ENCODE results near the gene FGR. TPM values are rescaled to one million over a fixed set of nuclear protein-coding genes. Genes with fewer than 3 reads are reported as not detected.

FGR gene
- total and polyA plus RNA-seq, 12 donors = 1.5 to 51.9 (median 9.6) TPM

DNA sequence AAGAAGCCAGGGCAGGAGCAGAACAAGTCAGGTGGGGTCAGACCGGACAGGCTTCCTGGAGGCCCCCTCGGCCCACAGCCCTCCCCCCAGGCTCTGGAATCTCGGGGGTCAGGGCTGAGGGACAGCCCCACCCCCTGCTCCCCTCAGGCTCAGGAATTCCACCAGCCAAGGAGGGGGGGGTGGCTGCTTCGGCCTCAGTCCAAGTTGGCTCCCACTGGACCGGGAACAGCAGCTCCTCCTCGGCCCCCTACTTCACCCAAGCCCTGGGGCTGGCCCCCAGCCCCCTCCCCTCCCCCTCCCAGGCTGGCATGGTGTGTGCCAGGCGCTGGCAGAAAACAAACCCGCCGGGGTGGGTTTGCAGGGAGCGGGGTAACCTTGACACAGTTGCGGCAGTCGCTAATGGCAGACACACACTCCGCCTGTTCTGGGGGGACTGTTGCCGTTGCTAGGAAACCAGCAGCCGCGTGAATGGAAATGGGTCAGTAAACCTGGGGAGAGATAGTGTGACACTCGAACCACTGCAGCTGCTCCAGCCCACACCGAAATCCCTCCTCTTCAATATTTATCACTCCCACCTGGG, 63.5 kb downstream of the FGR start:
- Histone ChIP-seq H3K27ac (peak overlapping the region; percentile 62 to 96 (median 90)), H3K36me3 (replicated peaks in 1 of 2) (no peaks in the 10 kb centered on the region), H3K9me3 (replicated peaks in 1 of 3) (no peaks in the 10 kb centered on the region), H3K4me1 (replicated peaks in 1 of 2) (peaks cover 83 to 94% of the 10 kb centered on the region in 2 donors), H3K4me3 (peak overlapping the region in 1 of 4 donors; percentile 18), H3K27me3 (no peaks in the 10 kb centered on the region)
- intact Hi-C loops (cut with DNase I) = no loop called here
- TF ChIP-seq, protein P1, sequence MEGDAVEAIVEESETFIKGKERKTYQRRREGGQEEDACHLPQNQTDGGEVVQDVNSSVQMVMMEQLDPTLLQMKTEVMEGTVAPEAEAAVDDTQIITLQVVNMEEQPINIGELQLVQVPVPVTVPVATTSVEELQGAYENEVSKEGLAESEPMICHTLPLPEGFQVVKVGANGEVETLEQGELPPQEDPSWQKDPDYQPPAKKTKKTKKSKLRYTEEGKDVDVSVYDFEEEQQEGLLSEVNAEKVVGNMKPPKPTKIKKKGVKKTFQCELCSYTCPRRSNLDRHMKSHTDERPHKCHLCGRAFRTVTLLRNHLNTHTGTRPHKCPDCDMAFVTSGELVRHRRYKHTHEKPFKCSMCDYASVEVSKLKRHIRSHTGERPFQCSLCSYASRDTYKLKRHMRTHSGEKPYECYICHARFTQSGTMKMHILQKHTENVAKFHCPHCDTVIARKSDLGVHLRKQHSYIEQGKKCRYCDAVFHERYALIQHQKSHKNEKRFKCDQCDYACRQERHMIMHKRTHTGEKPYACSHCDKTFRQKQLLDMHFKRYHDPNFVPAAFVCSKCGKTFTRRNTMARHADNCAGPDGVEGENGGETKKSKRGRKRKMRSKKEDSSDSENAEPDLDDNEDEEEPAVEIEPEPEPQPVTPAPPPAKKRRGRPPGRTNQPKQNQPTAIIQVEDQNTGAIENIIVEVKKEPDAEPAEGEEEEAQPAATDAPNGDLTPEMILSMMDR (IDR thresholded peaks at IDR 0.05) = no peak
- TF ChIP-seq POLR2A (IDR thresholded peaks at IDR 0.05) = no peak
- 15 to 37% (median 22%) methylated on average over 12 to 18 of the region's 18 CpGs for WGBS, 4 donors
- peak; percentile 71 to 87 (median 79) for DNase-seq

DNA sequence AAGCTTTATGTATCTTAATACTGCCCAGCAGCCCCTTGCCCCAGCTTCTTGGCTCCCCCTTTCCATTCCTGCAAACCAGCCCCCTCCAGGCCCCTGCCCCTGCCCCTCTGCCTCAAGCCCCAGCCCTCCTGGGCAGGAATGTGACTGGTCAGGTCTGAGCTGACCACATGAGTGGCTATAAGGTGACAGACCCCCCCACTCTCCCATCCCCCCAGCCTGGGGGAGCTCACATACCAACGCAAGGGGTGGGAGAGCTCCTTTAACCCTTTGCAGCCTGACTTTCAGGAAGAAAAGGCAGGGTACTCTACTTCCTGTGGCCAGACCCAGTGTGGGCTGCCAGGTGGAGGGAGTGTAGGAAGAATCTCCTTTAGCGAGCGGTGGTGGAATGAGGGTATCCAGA, 64.2 kb downstream of the FGR start:
- Histone ChIP-seq H3K4me3 (no peak overlapping the region), H3K36me3 (replicated peaks in 1 of 2) (no peaks in the 10 kb centered on the region), H3K27ac (peak overlapping the region; percentile 62 to 96 (median 90)), H3K27me3 (no peaks in the 10 kb centered on the region), H3K9me3 (replicated peaks in 1 of 3) (no peaks in the 10 kb centered on the region), H3K4me1 (replicated peaks in 1 of 2) (peaks cover 86 to 93% of the 10 kb centered on the region in 2 donors)
- no peak for TF ChIP-seq POLR2A (IDR thresholded peaks at IDR 0.05)
- TF ChIP-seq, protein P1 (IDR thresholded peaks at IDR 0.05) = no peak
- 36 to 76% (median 56%) methylated on average over 2 to 3 of the region's 3 CpGs for WGBS, 4 donors
- DNase-seq = peak in 1 of 7 donors; percentile 43
- intact Hi-C loops (cut with DNase I) = no loop called here

DNA sequence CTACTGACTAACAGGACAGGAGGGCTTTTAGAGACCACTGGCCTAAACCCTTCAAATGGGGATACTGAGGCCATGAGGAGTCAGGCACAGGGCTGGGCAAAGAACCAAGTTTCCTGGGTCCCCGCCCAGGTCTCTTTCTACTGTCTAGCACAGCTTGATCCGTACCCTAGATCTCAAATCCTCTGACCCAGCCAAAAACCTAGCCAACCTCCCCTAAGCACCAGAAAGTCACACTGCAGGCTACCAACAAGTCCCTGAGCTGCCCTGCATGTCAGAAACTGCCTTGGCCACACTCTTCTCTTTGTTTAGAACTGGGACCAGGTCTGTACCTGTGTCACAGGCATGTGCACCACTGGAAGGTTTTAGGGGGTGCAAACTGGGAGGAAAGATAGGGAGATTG, 64.6 kb downstream of the FGR start:
- no peaks in the 10 kb centered on the region for H3K9me3 ChIP-seq (replicated peaks in 1 of 3)
- DNase-seq = no peak
- intact Hi-C loops (cut with DNase I) = no loop called here
- WGBS, 4 donors = 32 to 47% (median 38%) methylated on average over 2 of the region's 2 CpGs
- H3K4me3 ChIP-seq = no peak overlapping the region
- H3K27me3 ChIP-seq = no peaks in the 10 kb centered on the region
- H3K27ac ChIP-seq = peak overlapping the region in 4 of 5 donors; percentile 72 to 96 (median 92)
- no peaks in the 10 kb centered on the region for H3K36me3 ChIP-seq (replicated peaks in 1 of 2)
- no peak for TF ChIP-seq POLR2A (IDR thresholded peaks at IDR 0.05)
- TF ChIP-seq, protein P1 (IDR thresholded peaks at IDR 0.05) = no peak
- H3K4me1 ChIP-seq (replicated peaks in 1 of 2) = peaks cover 90 to 96% of the 10 kb centered on the region in 2 donors

DNA sequence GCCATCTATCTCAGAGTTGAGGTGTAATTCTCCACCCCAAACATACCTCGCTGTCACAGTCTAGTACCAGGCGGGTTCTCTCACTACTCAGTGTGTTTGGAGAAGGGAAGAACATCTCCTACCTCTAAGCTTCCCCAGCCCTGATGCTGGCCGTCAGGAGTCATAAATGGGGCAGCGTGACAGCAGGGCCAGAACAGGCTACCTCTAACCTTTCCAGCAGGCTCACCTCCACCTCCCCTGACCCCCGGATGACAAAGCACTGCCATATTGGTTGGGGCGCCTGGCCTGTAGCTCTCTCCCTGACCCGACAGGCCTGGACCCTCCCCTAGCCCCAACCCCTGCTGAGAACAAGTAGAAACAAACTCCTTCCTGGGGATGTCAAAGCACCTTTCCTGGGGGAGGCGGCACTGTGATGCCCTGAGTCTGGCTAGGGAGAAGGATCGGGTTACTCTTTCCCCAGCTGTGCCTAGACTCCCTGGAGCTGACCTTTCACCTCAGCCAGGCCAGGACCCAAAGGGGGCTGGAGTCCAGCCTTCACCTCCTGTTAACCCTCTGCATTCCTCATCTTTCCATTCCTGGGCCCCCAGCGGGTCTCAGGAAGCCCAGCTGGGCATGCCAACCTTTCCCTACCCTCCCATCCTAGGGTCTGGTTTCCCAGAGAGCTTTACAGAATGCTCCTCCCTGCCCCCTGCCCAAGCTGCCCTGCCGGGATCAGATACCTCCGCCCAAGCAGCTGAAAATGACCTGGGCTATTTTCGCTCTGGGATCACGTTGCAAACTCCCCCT, 65.3 kb downstream of the FGR start:
- no peak for TF ChIP-seq POLR2A (IDR thresholded peaks at IDR 0.05)
- TF ChIP-seq, protein P1 (IDR thresholded peaks at IDR 0.05) = no peak

More for the DNA sequence above, 65.3 kb downstream of the FGR start:
- WGBS, 4 donors = 49 to 60% (median 52%) methylated on average over 11 to 14 of the region's 14 CpGs
- Histone ChIP-seq H3K36me3 (replicated peaks in 1 of 2) (no peaks in the 10 kb centered on the region), H3K27me3 (no peaks in the 10 kb centered on the region), H3K27ac (peak overlapping the region; percentile 51 to 96 (median 90)), H3K4me3 (no peak overlapping the region), H3K9me3 (replicated peaks in 1 of 3) (no peaks in the 10 kb centered on the region), H3K4me1 (replicated peaks in 1 of 2) (peaks cover 90 to 96% of the 10 kb centered on the region in 2 donors)
- peak in 2 of 7 donors; percentile 43 for DNase-seq
- intact Hi-C loops (cut with DNase I) = no loop called here

All from adrenal gland (tissue), 12 donors.